HEK293 (cell line): ENCODE measurements around the gene MRPL21.

Experiments
- CTCF ChIA-PET: fragments of 350-600 bp; formaldehyde crosslinking; extraction: SDS; loops from one replicate; lab custom pipeline; 2021; ENCODE audit warnings: antibody characterized with exemption; lab: Yijun Ruan, JAX
- POLR2A ChIA-PET: fragments of 300-600 bp; formaldehyde crosslinking; extraction: SDS; loops from one replicate; lab custom pipeline; 2020; ENCODE audit warnings: antibody characterized with exemption, inconsistent platforms; lab: Yijun Ruan, JAX
- H3K27ac ChIP-seq: fragments of 200-500 bp; sonication (Bioruptor generic); 2 replicates; pipeline ENCODE4 v1.5.1; 2014; ENCODE audit warnings: low read depth, low read length, control low read depth, inconsistent platforms; ENCODE audit errors: extremely low read depth
- H3K36me3 ChIP-seq, 2 experiments: fragments of 200-500 bp in 1 of 2; sonication (Bioruptor generic) in 1 of 2; 1 replicate in 1 of 2; 2 replicates in 1 of 2; pipeline ENCODE4 v1.5.1; 2014 to 2017; ENCODE audit warnings: inconsistent platforms in 2 of 2, low read length in 2 of 2; ENCODE audit not compliant: control insufficient read depth in 2 of 2, insufficient read depth in 1 of 2
- H3K4me1 ChIP-seq: fragments of 200-500 bp; sonication (Bioruptor generic); 2 replicates; pipeline ENCODE4 v1.5.1; 2014; ENCODE audit warnings: mild to moderate bottlenecking, low read length, inconsistent platforms; ENCODE audit not compliant: control insufficient read depth, insufficient read depth
- H3K4me3 ChIP-seq: 2 replicates; pipeline ENCODE4 v1.5.1; 2011; ENCODE audit warnings: low read depth, mild to moderate bottlenecking, control low read depth, low read length, moderate library complexity
- H3K9me3 ChIP-seq: fragments of 200-500 bp; sonication (Bioruptor generic); 2 replicates; pipeline ENCODE4 v1.5.1; 2014; ENCODE audit warnings: low read depth, low read length, inconsistent platforms; ENCODE audit not compliant: control insufficient read depth, insufficient read depth
- ATF2 ChIP-seq: fragments of 450-650 bp; formaldehyde crosslinking; IDR thresholded peaks from 2 replicates; pipeline ENCODE4 v1.5.1; 2016; ENCODE audit warnings: missing biosample characterization, missing genetic modification characterization, low read depth
- HOXD13 ChIP-seq: sonication (generic); formaldehyde crosslinking; IDR thresholded peaks from 2 replicates; pipeline ENCODE4 v1.8.0; 2022; ENCODE audit warnings: missing genetic modification reagents, borderline replicate concordance
- MZF1 ChIP-seq: fragments of 450-650 bp; formaldehyde crosslinking; IDR thresholded peaks from 2 replicates; pipeline ENCODE4 v1.5.1; 2017; ENCODE audit warnings: missing biosample characterization, missing genetic modification characterization, borderline replicate concordance
- ZBTB11 ChIP-seq: fragments of 450-650 bp; formaldehyde crosslinking; conservative IDR thresholded peaks from 2 replicates; pipeline ENCODE4 v1.5.1; 2016; ENCODE audit warnings: low read depth, missing biosample characterization, missing genetic modification characterization
- ZBTB48 ChIP-seq: fragments of 450-650 bp; formaldehyde crosslinking; IDR thresholded peaks from 2 replicates; pipeline ENCODE4 v1.5.1; 2016; ENCODE audit warnings: missing biosample characterization, missing genetic modification characterization
- ZFHX2 ChIP-seq: fragments of 450-650 bp; formaldehyde crosslinking; conservative IDR thresholded peaks from 2 replicates; pipeline ENCODE4 v1.5.1; 2016; ENCODE audit warnings: missing biosample characterization, missing genetic modification characterization
- ZNF157 ChIP-seq: fragments of 450-650 bp; formaldehyde crosslinking; IDR thresholded peaks from 2 replicates; pipeline ENCODE4 v1.5.1; 2016; ENCODE audit warnings: missing biosample characterization, missing genetic modification characterization
- ZNF169 ChIP-seq: fragments of 450-650 bp; formaldehyde crosslinking; IDR thresholded peaks from 2 replicates; pipeline ENCODE4 v1.5.1; 2016; ENCODE audit warnings: missing biosample characterization, missing genetic modification characterization
- ZNF174 ChIP-seq: fragments of 450-650 bp; formaldehyde crosslinking; IDR thresholded peaks from 2 replicates; pipeline ENCODE4 v1.5.0; 2017; ENCODE audit warnings: missing biosample characterization, mild to moderate bottlenecking, missing genetic modification characterization
- ZNF2 ChIP-seq: fragments of 450-650 bp; formaldehyde crosslinking; IDR thresholded peaks from 2 replicates; pipeline ENCODE4 v1.5.1; 2016; ENCODE audit warnings: missing biosample characterization, missing genetic modification characterization
- ZNF211 ChIP-seq: fragments of 450-650 bp; formaldehyde crosslinking; IDR thresholded peaks from 2 replicates; pipeline ENCODE4 v1.5.1; 2016; ENCODE audit warnings: low read depth, missing biosample characterization, missing genetic modification characterization
- ZNF280C ChIP-seq: fragments of 450-650 bp; formaldehyde crosslinking; IDR thresholded peaks from 2 replicates; pipeline ENCODE4 v1.5.1; 2016; ENCODE audit warnings: missing biosample characterization, missing genetic modification characterization
- ZNF426 ChIP-seq: fragments of 450-650 bp; formaldehyde crosslinking; IDR thresholded peaks from 2 replicates; pipeline ENCODE4 v1.5.1; 2017; ENCODE audit warnings: missing biosample characterization, missing genetic modification characterization, mild to moderate bottlenecking, inconsistent platforms, moderate library complexity
- ZNF473 ChIP-seq: fragments of 450-650 bp; formaldehyde crosslinking; IDR thresholded peaks from 2 replicates; pipeline ENCODE4 v1.5.1; 2017; ENCODE audit warnings: missing biosample characterization, missing genetic modification characterization
- ZNF529 ChIP-seq: fragments of 450-650 bp; formaldehyde crosslinking; IDR thresholded peaks from 2 replicates; pipeline ENCODE4 v1.5.1; 2017; ENCODE audit warnings: missing genetic modification characterization, missing biosample characterization; ENCODE audit not compliant: insufficient replicate concordance
- ZNF664 ChIP-seq: fragments of 450-650 bp; formaldehyde crosslinking; IDR thresholded peaks from 2 replicates; pipeline ENCODE4 v1.5.1; 2016; ENCODE audit warnings: missing biosample characterization, missing genetic modification characterization
- ZNF692 ChIP-seq: fragments of 450-650 bp; formaldehyde crosslinking; IDR thresholded peaks from 2 replicates; pipeline ENCODE4 v1.5.1; 2016; ENCODE audit warnings: missing biosample characterization, missing genetic modification characterization
- ZNF704 ChIP-seq: fragments of 450-650 bp; formaldehyde crosslinking; IDR thresholded peaks from 2 replicates; pipeline ENCODE4 v1.5.1; 2016; ENCODE audit warnings: missing biosample characterization, missing genetic modification characterization
- ZNF776 ChIP-seq: fragments of 450-650 bp; formaldehyde crosslinking; IDR thresholded peaks from 2 replicates; pipeline ENCODE4 v1.5.0; 2017; ENCODE audit warnings: missing biosample characterization, missing genetic modification characterization, borderline replicate concordance
- ZSCAN5A ChIP-seq: fragments of 450-650 bp; formaldehyde crosslinking; IDR thresholded peaks from 2 replicates; pipeline ENCODE4 v1.5.1; 2016; ENCODE audit warnings: missing biosample characterization, missing genetic modification characterization

The MRPL21 gene

GRCh38 chr11:68950762-68951161 is 47.1 kb upstream of the MRPL21 start:
- TF ChIP-seq ZFHX2 (tag by site-specific recombination) (no peak), ZSCAN5A (tag by site-specific recombination) (no peak), ZNF2 (tag by site-specific recombination) (no peak), ZNF776 (tag by site-specific recombination) (no peak), ZNF169 (tag by site-specific recombination) (no peak), ZNF704 (tag by site-specific recombination) (no peak), ATF2 (tag by site-specific recombination) (no peak), ZNF529 (no peak), ZNF211 (no peak), ZNF280C (tag by site-specific recombination) (no peak), ZNF174 (tag by site-specific recombination) (no peak), ZNF473 (tag by site-specific recombination) (no peak), ZNF426 (tag by site-specific recombination) (no peak), ZBTB11 (no peak), ZNF664 (no peak), HOXD13 (CRISPR knock-in tag) (no peak), MZF1 (no peak), ZBTB48 (tag by site-specific recombination) (no peak), ZNF157 (tag by site-specific recombination) (no peak), ZNF692 (no peak)
- Histone ChIP-seq H3K27ac (no peak overlapping the region), H3K4me1 (no peaks in the 10 kb centered on the region), H3K9me3 (no peaks in the 10 kb centered on the region), H3K4me3 (no peak overlapping the region), H3K36me3 (no peaks in the 10 kb centered on the region)
- POLR2A ChIA-PET: no interaction called here
- CTCF ChIA-PET: interaction anchor here (0.9 kb wide), 1 partner anchor 367 kb away, joined by 4 read pairs; no protein-coding TSS in a partner anchor
